Ammon's horn (tissue), 1 donor: ENCODE results near the gene NPTX1.

Experiments used
- DNase-seq: peaks from one replicate; pipeline ENCODE4 v3.0.0-alpha.2; 2016; ENCODE audit warnings: low spot score

The NPTX1 gene

GRCh38 chr17:80443916-80444643 is 32.3 kb downstream of the NPTX1 start:
- no peak for DNase-seq

GRCh38 chr17:80443498-80443897 is 32.9 kb downstream of the NPTX1 start:
- DNase-seq, result no peak

- DNase-seq, result no peak
Observed at GRCh38 chr17:80442764-80443163, 33.6 kb downstream of the NPTX1 start.

- DNase-seq, result no peak
Observed at GRCh38 chr17:80442323-80442659, 34.1 kb downstream of the NPTX1 start.

- no peak for DNase-seq
Observed at GRCh38 chr17:80441598-80442322, 34.6 kb downstream of the NPTX1 start.

- DNase-seq, result no peak
Observed at GRCh38 chr17:80441133-80441578, 35.3 kb downstream of the NPTX1 start.

- no peak for DNase-seq
Observed at GRCh38 chr17:80439499-80439898, 36.9 kb downstream of the NPTX1 start.

GRCh38 chr17:80438806-80439205 is 37.6 kb downstream of the NPTX1 start:
- DNase-seq, result no peak

- DNase-seq, result no peak
Observed at GRCh38 chr17:80437532-80437931, 38.9 kb downstream of the NPTX1 start.

- DNase-seq, result no peak
Observed at GRCh38 chr17:80433916-80434666, 42.3 kb downstream of the NPTX1 start.

GRCh38 chr17:80432961-80433550 is 43.4 kb downstream of the NPTX1 start:
- no peak for DNase-seq

GRCh38 chr17:80432350-80432955 is 44.0 kb downstream of the NPTX1 start:
- no peak for DNase-seq

- DNase-seq, result no peak
Observed at GRCh38 chr17:80431246-80432195, 44.9 kb downstream of the NPTX1 start.

- DNase-seq, result no peak
Observed at GRCh38 chr17:80430446-80431245, 45.8 kb downstream of the NPTX1 start.

GRCh38 chr17:80429356-80430275 is 46.8 kb downstream of the NPTX1 start:
- DNase-seq, result no peak

GRCh38 chr17:80428796-80429195 is 47.6 kb downstream of the NPTX1 start:
- no peak for DNase-seq

- no peak for DNase-seq
Observed at GRCh38 chr17:80428363-80428762, 48.0 kb downstream of the NPTX1 start.

- no peak for DNase-seq
Observed at GRCh38 chr17:80427366-80428282, 48.8 kb downstream of the NPTX1 start.
